Colonic mucosa (tissue), 4 donors: ENCODE data around the gene PCIF1. TPM values are rescaled to one million over a fixed set of nuclear protein-coding genes. Genes with fewer than 3 reads are reported as not detected.
"Not testable (repeated sequence)": the region's sequence is repeated elsewhere in the genome, so short reads cannot be mapped to it uniquely, and the experiment has no call there.

Experiments
- DNase-seq: peaks from one replicate; pipeline ENCODE4 v3.0.0-alpha.2; 2020
- H3K27ac ChIP-seq: fragments of 200-600 bp; one replicate; pipeline ENCODE4 v1.8.0; 2021
- H3K27me3 ChIP-seq: fragments of 200-600 bp; one replicate; pipeline ENCODE4 v1.8.0; 2021
- H3K36me3 ChIP-seq: fragments of 200-600 bp; one replicate; pipeline ENCODE4 v1.8.0; 2021
- H3K4me1 ChIP-seq: fragments of 200-600 bp; one replicate; pipeline ENCODE4 v1.8.0; 2021; ENCODE audit warnings: mild to moderate bottlenecking
- H3K4me3 ChIP-seq: fragments of 200-600 bp; one replicate; pipeline ENCODE4 v1.8.0; 2021
- H3K9ac ChIP-seq, 2 donors: one replicate each; pipeline ENCODE4 v1.7.0; 2013; ENCODE audit warnings: control low read depth in 2 of 2, low read depth in 2 of 2, low read length in 2 of 2
- H3K9me3 ChIP-seq: fragments of 200-600 bp; one replicate; pipeline ENCODE4 v1.8.0; 2021
- CTCF ChIP-seq: fragments of 200-600 bp; IDR thresholded peaks from one replicate; pipeline ENCODE4 v1.8.0; 2022; ENCODE audit warnings: antibody characterized with exemption, mild to moderate bottlenecking
- intact Hi-C: fragments of 100-400 bp; cut with DNase I; formaldehyde crosslinking; loops from one replicate; pipeline ENCODE4 v1.14.1; 2022
- total RNA-seq, 2 donors: library from RNA; stranded (reverse); fragmentation: NEBNext Ultra II Directional in 1 of 2; extraction: Animal tissue kit (Norgen Biotek cat#: 25700) in 1 of 2; gene quantifications; one replicate each; pipeline ENCODE4 v1.2.1, GENCODE V29; 2021
- donor health status: healthy.
- donor health status: DM: no; HTN: no; CAD: no.
- donor health status: DM: no; HTN: no; CAD: no.

Gene PCIF1
- total RNA-seq, 2 donors from 2014 or later: 28.9 to 33.6 TPM

DNA sequence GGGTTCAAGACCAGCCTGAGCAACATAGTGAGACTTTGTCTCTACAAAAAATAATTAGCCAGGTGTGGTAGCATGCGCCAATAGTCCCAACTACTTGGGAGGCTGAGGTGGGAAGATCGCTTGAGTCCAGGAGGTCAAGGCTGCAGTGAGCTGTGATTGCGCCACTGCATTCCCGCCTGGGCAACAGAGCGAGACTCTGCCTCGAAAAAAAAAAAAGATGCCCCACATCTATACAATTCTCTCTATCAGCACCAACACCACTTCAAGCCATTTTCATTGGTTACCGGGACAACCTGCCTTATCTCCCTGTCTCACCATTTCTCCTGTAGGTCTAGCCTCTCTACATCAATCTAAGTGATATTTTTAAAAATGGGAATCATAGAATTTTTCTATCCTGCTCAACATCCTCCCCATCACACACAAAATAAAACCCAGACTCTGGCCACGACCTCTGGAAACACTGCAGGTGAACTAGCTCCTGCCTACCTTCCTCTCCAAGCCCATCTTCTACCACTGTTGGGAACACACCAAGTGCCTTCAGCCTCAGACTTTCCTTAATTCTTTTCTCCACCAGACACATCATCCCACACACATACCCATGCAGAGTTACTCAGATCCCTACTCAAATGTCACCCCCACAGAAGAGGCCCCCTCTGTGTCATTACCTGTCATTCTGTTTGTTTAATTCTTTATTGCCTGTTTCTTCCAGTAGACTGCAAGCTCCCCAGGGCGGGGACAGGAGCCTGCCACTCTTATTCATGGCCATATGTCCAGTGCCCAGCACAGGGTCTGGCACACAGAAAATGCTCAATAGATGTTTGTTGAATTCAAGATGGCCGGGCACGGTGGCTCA is 12.9 kb upstream of the PCIF1 start:
- Histone ChIP-seq H3K27me3 (no peaks in the 10 kb centered on the region), H3K4me3 (no peak overlapping the region), H3K27ac (no peak overlapping the region), H3K9me3 (no peaks in the 10 kb centered on the region), H3K36me3 (no peaks in the 10 kb centered on the region), H3K4me1 (no peaks in the 10 kb centered on the region), H3K9ac (no peak overlapping the region)
- intact Hi-C loops: no loop called here
- no peak for DNase-seq
- no peak for TF ChIP-seq CTCF

DNA sequence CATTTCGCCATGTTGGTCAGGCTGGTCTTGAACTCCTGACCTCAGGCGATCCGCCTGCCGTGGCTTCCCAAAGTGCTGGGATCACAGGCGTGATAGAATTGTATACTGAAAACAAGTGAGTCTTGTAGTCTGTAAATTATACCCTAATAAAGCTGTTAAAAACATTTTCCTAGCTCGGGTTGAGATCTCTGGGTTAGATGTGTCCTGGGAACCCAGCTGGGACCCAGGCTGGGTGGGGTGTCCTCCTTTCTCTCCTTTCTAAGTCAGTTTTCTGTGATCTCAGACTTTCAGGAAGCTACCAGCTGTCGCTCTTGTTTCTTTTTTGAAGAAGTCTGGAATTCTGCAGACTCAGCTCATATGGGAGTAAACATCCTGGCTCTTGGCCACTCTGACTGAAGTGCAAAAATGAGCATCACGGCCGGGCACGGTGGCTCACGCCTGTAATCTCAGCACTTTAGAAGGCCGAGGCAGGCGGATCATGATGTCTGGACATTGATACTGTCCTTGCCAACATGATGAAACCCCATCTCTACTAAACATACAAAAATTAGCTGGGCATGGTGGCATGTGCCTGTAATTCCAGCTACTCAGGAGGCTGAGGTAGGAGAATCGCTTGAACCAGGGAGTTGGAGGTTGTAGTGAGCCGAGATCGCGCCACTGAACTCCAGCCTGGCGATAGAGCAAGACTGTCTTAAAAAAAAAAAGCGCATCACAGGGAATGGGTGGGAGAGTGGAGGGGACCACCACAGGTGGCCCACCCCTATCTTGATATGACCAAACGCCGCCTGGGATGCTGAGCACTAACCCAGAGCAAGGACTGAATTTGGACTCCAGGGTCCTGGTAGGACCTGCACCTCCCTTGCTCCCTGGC is 9.9 kb upstream of the PCIF1 start:
- DNase-seq: peak; percentile 42
- intact Hi-C loops: no loop called here
- Histone ChIP-seq H3K4me3 (no peak overlapping the region), H3K9ac (no peak overlapping the region), H3K36me3 (no peaks in the 10 kb centered on the region), H3K4me1 (no peaks in the 10 kb centered on the region), H3K27me3 (no peaks in the 10 kb centered on the region), H3K27ac (peak overlapping the region; percentile 66), H3K9me3 (no peaks in the 10 kb centered on the region)
- TF ChIP-seq CTCF: no peak

DNA sequence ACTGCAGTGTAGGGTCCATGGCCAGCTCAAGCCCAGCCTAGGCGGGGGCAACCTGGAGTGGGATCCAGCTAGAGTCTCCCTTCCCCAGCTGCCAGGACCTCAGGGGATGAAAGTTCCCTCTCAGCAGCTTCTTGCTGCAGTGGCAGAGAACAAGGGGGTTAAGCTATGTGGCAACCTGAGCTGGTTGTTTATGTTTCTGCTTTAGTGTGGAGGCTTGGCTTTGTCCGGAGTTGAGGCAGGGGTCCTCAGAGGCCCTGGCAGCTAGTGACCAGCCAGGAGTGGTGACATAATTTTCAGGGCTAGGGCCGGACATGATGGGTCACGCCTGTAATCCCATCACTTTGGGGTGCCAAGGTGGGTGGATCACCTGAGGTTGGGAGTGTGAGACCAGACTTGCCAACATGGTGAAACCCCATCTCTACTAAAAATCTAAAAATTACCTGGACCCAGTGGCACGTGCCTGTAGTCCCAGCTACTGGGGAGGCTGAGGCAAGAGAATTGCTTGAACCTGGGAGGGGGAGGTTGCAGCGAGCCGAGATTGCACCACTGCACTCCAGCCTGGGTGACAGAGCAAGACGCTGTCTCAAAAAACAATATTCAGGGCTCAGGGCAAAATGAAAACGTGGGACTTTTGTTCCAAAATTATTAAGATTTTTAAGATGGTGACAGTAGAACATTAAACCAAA is 8.5 kb upstream of the PCIF1 start:
- H3K9me3 ChIP-seq: no peaks in the 10 kb centered on the region
- intact Hi-C loops: no loop called here
- H3K36me3 ChIP-seq: no peaks in the 10 kb centered on the region
- no peaks in the 10 kb centered on the region for H3K27me3 ChIP-seq
- no peaks in the 10 kb centered on the region for H3K4me1 ChIP-seq
- H3K4me3 ChIP-seq: no peak overlapping the region
- no peak overlapping the region for H3K27ac ChIP-seq
- no peak overlapping the region for H3K9ac ChIP-seq
- TF ChIP-seq CTCF: no peak
- no peak for DNase-seq

DNA sequence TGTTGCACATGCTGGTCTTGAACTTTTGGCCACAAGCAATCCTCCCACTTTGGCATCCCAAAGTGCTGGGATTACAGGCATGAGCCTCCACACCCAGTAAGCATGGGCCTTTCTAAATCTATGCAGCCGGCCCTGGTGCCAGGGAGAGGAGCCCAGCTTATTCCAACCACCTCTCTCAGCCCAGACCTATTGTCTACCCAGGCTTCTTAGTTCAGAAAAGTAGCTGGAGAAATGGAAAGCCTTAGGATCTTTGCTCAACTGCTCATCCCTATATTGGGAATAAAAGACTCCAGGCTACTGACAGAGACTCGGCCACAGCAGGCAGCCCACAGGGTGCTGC is 7.8 kb upstream of the PCIF1 start:
- TF ChIP-seq CTCF: no peak
- no peaks in the 10 kb centered on the region for H3K36me3 ChIP-seq
- H3K4me1 ChIP-seq: no peaks in the 10 kb centered on the region

GRCh38 chr20:45927071-45927878 is 7.2 kb upstream of the PCIF1 start:
- H3K9ac ChIP-seq: no peak overlapping the region
- TF ChIP-seq CTCF: no peak
- no peak for DNase-seq
- H3K9me3 ChIP-seq: no peaks in the 10 kb centered on the region
- H3K36me3 ChIP-seq: no peaks in the 10 kb centered on the region
- H3K4me3 ChIP-seq: no peak overlapping the region
- no peak overlapping the region for H3K27ac ChIP-seq
- no peaks in the 10 kb centered on the region for H3K4me1 ChIP-seq
- H3K27me3 ChIP-seq: no peaks in the 10 kb centered on the region
- intact Hi-C loops: no loop called here

More for the DNA sequence above, 7.8 kb upstream of the PCIF1 start:
- Histone ChIP-seq H3K4me3 (no peak overlapping the region), H3K9ac (no peak overlapping the region), H3K27ac (no peak overlapping the region), H3K9me3 (no peaks in the 10 kb centered on the region), H3K27me3 (no peaks in the 10 kb centered on the region)
- no peak for DNase-seq
- intact Hi-C loops: no loop called here

GRCh38 chr20:45931680-45932079 is 2.8 kb upstream of the PCIF1 start:
- H3K4me3 ChIP-seq, DNase-seq, H3K27me3 ChIP-seq, H3K27ac ChIP-seq, H3K9me3 ChIP-seq, H3K4me1 ChIP-seq, H3K9ac ChIP-seq, H3K36me3 ChIP-seq: not testable (repeated sequence)
- intact Hi-C loops: loop anchor here (5.0 kb wide), 1 partner anchor 39 kb away; the partner anchor contains the start of genes CTSA and NEURL2
